Esophagus (tissue), 2 donors: ENCODE results near the gene CSTPP1. TPM values are rescaled to one million over a fixed set of nuclear protein-coding genes. Genes with fewer than 3 reads are reported as not detected.

Experiments
- H3K27ac ChIP-seq, 2 donors: one replicate each; pipeline ENCODE4 v1.5.1; 2013; ENCODE audit warnings: low read depth in 2 of 2, mild to moderate bottlenecking in 2 of 2, inconsistent platforms in 1 of 2, low read length in 1 of 2, moderate library complexity in 1 of 2
- H3K27me3 ChIP-seq, 2 donors: one replicate each; pipeline ENCODE4 v1.6.1; 2013; ENCODE audit warnings: low read length in 2 of 2, control low read depth in 1 of 2, mild to moderate bottlenecking in 1 of 2; ENCODE audit not compliant: insufficient read depth in 2 of 2, control insufficient read depth in 1 of 2
- H3K36me3 ChIP-seq, 2 donors: one replicate each; pipeline ENCODE4 v1.6.1; 2013; ENCODE audit warnings: low read length in 1 of 2; ENCODE audit not compliant: control insufficient read depth in 2 of 2, insufficient read depth in 2 of 2
- H3K4me1 ChIP-seq, 2 donors: one replicate each; pipeline ENCODE4 v1.6.1; 2013; ENCODE audit warnings: low read length in 1 of 2; ENCODE audit not compliant: control insufficient read depth in 2 of 2, insufficient read depth in 2 of 2
- H3K4me3 ChIP-seq, 2 donors: one replicate each; pipeline ENCODE4 v1.5.1; 2013; ENCODE audit warnings: low read length in 2 of 2, mild to moderate bottlenecking in 2 of 2, low read depth in 1 of 2, moderate library complexity in 1 of 2
- H3K9me3 ChIP-seq, 2 donors: one replicate each; pipeline ENCODE4 v1.6.1; 2013; ENCODE audit warnings: mild to moderate bottlenecking in 2 of 2, low read depth in 1 of 2, low read length in 1 of 2, moderate library complexity in 1 of 2; ENCODE audit not compliant: control insufficient read depth in 2 of 2, insufficient read depth in 1 of 2
- WGBS, 2 donors: extraction: QIAGEN DNeasy Blood & Tissue Kit; methylation state at CpG; one replicate each; pipeline ENCODE4 v1.1.7; 2013; 5-methylcytosine and 5-hydroxymethylcytosine counted together
- polyA plus RNA-seq, 2 donors: library from polyadenylated mRNA; stranded (reverse); fragments of 200-250 nt; gene quantifications; one replicate each; pipeline ENCODE4 v1.2.3, GENCODE V29; 2013
- donor health status: healthy with polysubstance abuse.
- donor health status: Bipolar disorder and iron deficiency.

CSTPP1 gene
- polyA plus RNA-seq, 2 donors = 8.3 to 13.0 TPM

GRCh38 chr11:47152953-47153950 is 216.7 kb downstream of the CSTPP1 start:
- H3K4me3 ChIP-seq = no peak overlapping the region
- H3K4me1 ChIP-seq = peaks cover 8 to 14% of the 10 kb centered on the region in 2 donors
- H3K27me3 ChIP-seq = no peaks in the 10 kb centered on the region
- no peak overlapping the region for H3K27ac ChIP-seq
- peaks cover 0 to 2% of the 10 kb centered on the region in 2 donors for H3K36me3 ChIP-seq
- H3K9me3 ChIP-seq = no peaks in the 10 kb centered on the region
- 38% methylated on average over 11 of the region's 11 CpGs for WGBS, 2 donors

DNA sequence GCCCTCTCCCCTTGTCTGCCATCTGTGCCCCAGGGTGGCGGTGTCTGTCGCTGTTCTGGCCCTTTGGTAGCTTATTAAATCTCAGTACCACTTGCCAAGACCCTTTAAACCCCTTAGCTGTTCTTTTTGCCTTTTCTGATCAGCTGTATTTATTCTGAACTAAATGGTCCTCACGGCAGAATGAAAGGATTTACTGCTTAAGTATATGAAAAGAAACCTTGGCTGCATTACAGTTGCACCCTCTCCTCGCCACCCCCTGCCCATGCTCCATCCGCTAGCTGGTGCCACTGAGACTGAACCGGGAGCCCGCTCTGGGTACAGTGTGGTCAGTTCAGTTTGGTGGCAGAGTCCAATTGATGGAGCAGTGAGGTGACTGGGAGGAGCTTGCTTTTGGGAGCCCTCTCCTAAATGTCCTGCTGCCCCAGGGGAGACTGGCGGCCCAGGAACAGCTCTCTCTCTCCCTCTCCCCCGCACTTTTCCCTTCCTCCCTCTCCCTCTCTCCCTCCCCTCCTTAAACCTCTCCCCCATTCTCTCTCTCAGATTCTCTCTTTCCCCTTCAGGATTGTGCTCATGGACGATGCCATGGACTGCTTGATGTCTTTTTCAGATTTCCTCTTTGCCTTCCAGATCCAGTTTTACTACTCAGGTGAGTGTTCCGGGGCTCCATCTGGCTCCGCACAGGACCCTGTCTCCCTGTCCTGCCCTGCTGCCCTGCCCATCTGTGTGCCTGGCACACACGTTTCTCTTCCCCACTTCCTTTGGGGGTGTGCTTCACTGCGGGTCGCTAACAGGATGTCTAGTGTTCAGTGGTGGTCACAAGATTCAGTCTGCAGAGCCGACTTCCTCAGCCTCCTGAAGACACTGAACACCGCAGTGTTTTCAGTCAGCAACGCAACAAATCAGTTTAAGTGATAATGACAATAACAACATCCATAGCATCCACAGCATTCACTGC is 218.3 kb downstream of the CSTPP1 start:
- H3K4me3 ChIP-seq = no peak overlapping the region
- H3K27me3 ChIP-seq = no peaks in the 10 kb centered on the region
- H3K9me3 ChIP-seq = no peaks in the 10 kb centered on the region
- H3K4me1 ChIP-seq = peaks cover 8 to 9% of the 10 kb centered on the region in 2 donors
- H3K36me3 ChIP-seq = peaks cover 0 to 2% of the 10 kb centered on the region in 2 donors
- WGBS, 2 donors = 70 to 71% methylated on average over 18 of the region's 18 CpGs
- H3K27ac ChIP-seq = no peak overlapping the region

GRCh38 chr11:47155879-47156278 is 219.3 kb downstream of the CSTPP1 start:
- Histone ChIP-seq H3K27me3 (no peaks in the 10 kb centered on the region), H3K36me3 (peaks cover 0 to 2% of the 10 kb centered on the region in 2 donors), H3K27ac (peak overlapping the region in 1 of 2 donors; percentile 66), H3K9me3 (no peaks in the 10 kb centered on the region), H3K4me1 (peaks cover 8 to 9% of the 10 kb centered on the region in 2 donors), H3K4me3 (no peak overlapping the region)
- WGBS, 2 donors = 78 to 79% methylated on average over 4 of the region's 4 CpGs

DNA sequence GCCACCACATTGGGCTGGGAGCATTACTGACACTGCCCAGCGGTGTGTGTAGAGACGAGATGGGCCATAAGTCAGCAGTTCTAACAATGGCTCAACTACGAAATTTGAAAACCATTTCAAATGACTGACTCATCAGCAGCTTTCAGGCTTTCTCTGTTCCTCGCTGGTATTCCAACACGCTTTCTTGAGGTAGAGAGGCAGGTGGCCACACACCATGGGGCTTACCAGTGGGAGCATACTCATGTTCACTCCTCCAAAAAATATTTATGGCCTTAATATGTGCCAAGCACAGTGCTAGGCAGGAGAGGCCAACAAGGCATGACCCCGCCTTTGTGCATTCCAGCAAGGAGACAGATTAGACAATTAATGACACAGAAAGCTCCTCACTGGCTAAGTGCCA is 219.8 kb downstream of the CSTPP1 start:
- H3K27ac ChIP-seq = peak overlapping the region in 1 of 2 donors; percentile 66
- H3K9me3 ChIP-seq = no peaks in the 10 kb centered on the region
- peaks cover 0 to 2% of the 10 kb centered on the region in 2 donors for H3K36me3 ChIP-seq
- H3K27me3 ChIP-seq = no peaks in the 10 kb centered on the region
- WGBS, 2 donors = 68 to 78% methylated on average over 6 of the region's 6 CpGs
- H3K4me3 ChIP-seq = no peak overlapping the region
- H3K4me1 ChIP-seq = peaks cover 8 to 9% of the 10 kb centered on the region in 2 donors

- no peaks in the 10 kb centered on the region for H3K27me3 ChIP-seq
- no peaks in the 10 kb centered on the region for H3K9me3 ChIP-seq
- H3K4me1 ChIP-seq = peaks cover 8 to 9% of the 10 kb centered on the region in 2 donors
- H3K4me3 ChIP-seq = no peak overlapping the region
- H3K36me3 ChIP-seq = peaks cover 0 to 2% of the 10 kb centered on the region in 2 donors
- WGBS, 2 donors = 71 to 87% methylated on average over 20 of the region's 20 CpGs
- peak overlapping the region in 1 of 2 donors; percentile 69 for H3K27ac ChIP-seq
These were observed 220.4 kb downstream of the CSTPP1 start for GRCh38 chr11:47156951-47157350.

DNA sequence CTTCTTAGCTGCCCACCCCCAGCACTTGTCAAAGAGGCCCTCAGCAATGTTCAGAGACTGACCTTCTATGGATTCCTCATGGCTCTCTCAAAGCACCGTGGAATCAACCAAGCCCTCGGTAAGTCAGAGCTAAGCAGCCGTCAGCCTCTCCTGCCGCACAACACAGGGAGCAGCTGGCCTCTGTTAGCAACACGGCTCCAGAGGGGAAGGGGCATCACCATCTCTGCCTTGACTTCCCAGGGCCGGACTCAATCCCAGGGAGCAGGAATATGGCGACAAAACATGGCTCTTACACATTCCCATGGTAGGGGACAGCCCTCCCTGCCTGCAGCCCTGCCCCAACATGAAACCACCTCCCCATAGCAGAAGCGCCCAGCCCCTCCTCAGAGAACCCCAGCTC is 221.2 kb downstream of the CSTPP1 start:
- Histone ChIP-seq H3K27ac (peak overlapping the region in 1 of 2 donors; percentile 56), H3K9me3 (no peaks in the 10 kb centered on the region), H3K27me3 (no peaks in the 10 kb centered on the region), H3K36me3 (peaks cover 5 to 7% of the 10 kb centered on the region in 2 donors), H3K4me1 (peaks cover 8 to 9% of the 10 kb centered on the region in 2 donors), H3K4me3 (no peak overlapping the region)
- 58 to 68% methylated on average over 8 of the region's 8 CpGs for WGBS, 2 donors

DNA sequence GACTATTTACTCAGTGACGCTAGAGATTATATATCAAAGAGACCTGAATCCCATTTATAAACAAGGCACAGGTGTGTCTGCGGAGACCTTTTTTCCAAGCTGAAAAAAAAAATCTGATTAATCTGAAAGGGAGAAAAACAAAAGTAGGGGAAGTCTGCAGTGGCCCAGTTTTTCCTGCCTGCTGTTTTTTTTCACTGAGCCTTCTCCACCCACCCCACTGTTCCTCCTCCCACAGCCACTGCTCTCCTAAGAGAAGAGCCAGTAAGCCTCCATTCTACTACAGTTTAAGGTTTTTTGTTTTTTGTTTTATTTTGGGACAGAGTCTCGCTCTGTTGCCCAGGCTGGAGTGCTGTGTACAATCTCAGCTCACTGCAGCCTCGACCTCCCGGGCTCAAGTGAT is 221.7 kb downstream of the CSTPP1 start:
- H3K4me1 ChIP-seq = peaks cover 8 to 9% of the 10 kb centered on the region in 2 donors
- WGBS, 2 donors = 55 to 61% methylated on average over 5 of the region's 5 CpGs
- peaks cover 7% of the 10 kb centered on the region in 2 donors for H3K36me3 ChIP-seq
- peak overlapping the region in 1 of 2 donors; percentile 59 for H3K27ac ChIP-seq
- H3K27me3 ChIP-seq = no peaks in the 10 kb centered on the region
- H3K4me3 ChIP-seq = no peak overlapping the region
- H3K9me3 ChIP-seq = no peaks in the 10 kb centered on the region

DNA sequence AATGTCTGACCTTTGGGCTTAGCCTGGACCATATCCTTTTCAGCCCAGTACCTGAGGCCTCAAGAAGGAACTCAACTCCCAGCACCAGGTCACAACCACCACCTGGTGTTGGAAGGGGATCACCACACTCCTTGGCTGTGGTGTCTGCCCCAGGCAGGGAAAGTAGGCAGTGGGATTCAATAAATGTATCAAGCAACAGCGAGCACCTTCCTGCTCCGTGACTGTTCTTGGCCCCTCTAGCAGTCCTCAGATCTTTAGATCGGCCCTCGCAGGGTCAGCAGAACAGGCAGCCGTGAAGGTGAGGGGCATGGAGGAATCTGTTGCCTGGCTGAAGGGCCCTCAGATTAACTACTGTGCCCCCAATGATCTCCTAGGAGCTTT is 224.2 kb downstream of the CSTPP1 start:
- 83 to 88% methylated on average over 5 of the region's 5 CpGs for WGBS, 2 donors
- H3K4me3 ChIP-seq = no peak overlapping the region
- no peaks in the 10 kb centered on the region for H3K9me3 ChIP-seq
- peaks cover 14 to 28% of the 10 kb centered on the region in 2 donors for H3K36me3 ChIP-seq
- no peaks in the 10 kb centered on the region for H3K27me3 ChIP-seq
- H3K4me1 ChIP-seq = peaks cover 8 to 9% of the 10 kb centered on the region in 2 donors
- H3K27ac ChIP-seq = no peak overlapping the region

DNA sequence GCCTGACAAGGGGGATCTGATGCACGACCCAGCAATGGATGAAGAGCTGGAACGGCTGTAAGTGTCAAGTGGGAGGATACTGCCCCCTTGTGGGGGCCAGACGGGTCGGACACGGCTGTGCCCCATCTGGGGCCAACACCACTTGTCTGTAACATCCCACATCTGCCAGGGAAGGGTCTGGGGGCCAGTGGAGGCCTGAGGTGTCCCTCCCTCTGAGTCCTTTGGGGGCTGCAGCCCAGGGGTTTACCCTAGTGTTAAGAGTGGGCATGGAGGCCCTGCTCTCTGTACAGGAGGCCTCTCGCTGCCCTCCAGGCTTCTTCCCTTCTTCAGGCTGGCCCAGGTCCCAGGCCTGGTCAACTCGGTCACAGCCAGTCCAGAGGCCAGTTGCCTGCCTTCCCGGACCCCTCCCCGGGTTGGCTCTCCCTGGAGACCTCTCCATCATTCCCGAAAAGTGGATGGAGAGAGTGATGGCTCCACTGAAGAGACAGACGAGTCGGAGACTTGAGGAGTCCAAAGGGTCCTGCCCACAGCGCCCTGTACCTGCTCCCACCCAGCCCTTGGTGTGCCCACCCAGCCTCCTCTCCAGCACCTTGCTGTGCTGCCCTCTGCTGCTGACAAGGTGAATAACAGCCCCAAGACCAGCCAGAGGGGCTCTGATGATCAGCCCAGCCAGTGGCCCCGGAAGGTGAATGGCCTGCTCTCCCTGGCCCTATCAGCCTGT is 224.7 kb downstream of the CSTPP1 start:
- H3K27me3 ChIP-seq = no peaks in the 10 kb centered on the region
- H3K9me3 ChIP-seq = no peaks in the 10 kb centered on the region
- peaks cover 4 to 6% of the 10 kb centered on the region in 2 donors for H3K4me1 ChIP-seq
- 47 to 53% methylated on average over 14 of the region's 14 CpGs for WGBS, 2 donors
- H3K36me3 ChIP-seq = peaks cover 17 to 34% of the 10 kb centered on the region in 2 donors
- H3K27ac ChIP-seq = no peak overlapping the region
- H3K4me3 ChIP-seq = no peak overlapping the region
